Measurements from ENCODE around the gene RANGRF.

The RANGRF gene

GRCh38 chr17:8266648-8267479, 21.6 kb upstream of the RANGRF start:
- no peak for DNase-seq (ENCODE audit: low spot score in 2 of 2)
- peaks cover 95% of the 10 kb centered on the region for H3K36me3 Mint-ChIP-seq
- H3K4me1 Mint-ChIP-seq: no peaks in the 10 kb centered on the region
- H3K4me3 Mint-ChIP-seq: no peak overlapping the region
- no peak for ATAC-seq
- H3K9me3 Mint-ChIP-seq: no peaks in the 10 kb centered on the region
- no peak overlapping the region for H3K27ac Mint-ChIP-seq

GRCh38 chr17:8267480-8268147, 20.9 kb upstream of the RANGRF start:
- peaks cover 88% of the 10 kb centered on the region for H3K36me3 Mint-ChIP-seq
- H3K9me3 Mint-ChIP-seq: no peaks in the 10 kb centered on the region
- no peak overlapping the region for H3K27ac Mint-ChIP-seq
- H3K4me3 Mint-ChIP-seq: no peak overlapping the region
- DNase-seq (ENCODE audit: low spot score in 2 of 2) (no peak), ATAC-seq (no peak)
- H3K4me1 Mint-ChIP-seq: no peaks in the 10 kb centered on the region

DNA sequence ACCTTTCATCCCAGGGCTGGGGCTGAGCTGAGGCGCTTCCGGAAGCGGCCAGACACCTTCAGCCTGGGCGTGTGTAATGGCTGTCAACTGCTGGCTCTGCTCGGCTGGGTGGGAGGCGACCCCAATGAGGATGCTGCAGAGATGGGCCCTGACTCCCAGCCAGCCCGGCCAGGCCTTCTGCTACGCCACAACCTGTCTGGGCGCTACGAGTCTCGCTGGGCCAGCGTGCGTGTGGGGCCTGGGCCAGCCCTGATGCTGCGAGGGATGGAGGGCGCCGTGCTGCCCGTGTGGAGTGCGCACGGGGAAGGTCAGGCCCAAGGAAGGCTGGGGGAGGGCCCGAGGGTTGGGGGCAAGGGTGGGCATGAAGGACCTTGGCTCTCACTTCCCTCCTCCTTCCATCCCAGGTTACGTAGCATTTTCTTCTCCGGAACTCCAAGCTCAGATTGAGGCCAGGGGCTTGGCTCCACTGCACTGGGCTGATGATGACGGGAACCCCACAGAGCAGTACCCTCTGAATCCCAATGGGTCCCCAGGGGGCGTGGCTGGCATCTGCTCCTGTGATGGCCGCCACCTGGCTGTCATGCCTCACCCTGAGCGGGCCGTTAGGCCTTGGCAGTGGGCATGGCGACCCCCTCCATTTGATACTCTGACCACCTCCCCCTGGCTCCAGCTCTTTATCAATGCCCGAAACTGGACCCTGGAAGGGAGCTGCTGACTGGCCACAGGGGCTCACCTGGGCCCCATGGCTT, 19.7 kb upstream of the RANGRF start:
- H3K36me3 Mint-ChIP-seq: peaks cover 77% of the 10 kb centered on the region
- no peaks in the 10 kb centered on the region for H3K4me1 Mint-ChIP-seq
- ATAC-seq (no peak), DNase-seq (ENCODE audit: low spot score in 2 of 2) (no peak)
- no peaks in the 10 kb centered on the region for H3K9me3 Mint-ChIP-seq
- no peak overlapping the region for H3K4me3 Mint-ChIP-seq
- no peak overlapping the region for H3K27ac Mint-ChIP-seq

- no peaks in the 10 kb centered on the region for H3K4me1 Mint-ChIP-seq
- H3K4me3 Mint-ChIP-seq: no peak overlapping the region
- H3K9me3 Mint-ChIP-seq: no peaks in the 10 kb centered on the region
- DNase-seq (ENCODE audit: low spot score in 2 of 2): no peak
- no peak for ATAC-seq
- peaks cover 43% of the 10 kb centered on the region for H3K36me3 Mint-ChIP-seq
- H3K27ac Mint-ChIP-seq: no peak overlapping the region
Measured at GRCh38 chr17:8272421-8272820, 16.0 kb upstream of the RANGRF start.

DNA sequence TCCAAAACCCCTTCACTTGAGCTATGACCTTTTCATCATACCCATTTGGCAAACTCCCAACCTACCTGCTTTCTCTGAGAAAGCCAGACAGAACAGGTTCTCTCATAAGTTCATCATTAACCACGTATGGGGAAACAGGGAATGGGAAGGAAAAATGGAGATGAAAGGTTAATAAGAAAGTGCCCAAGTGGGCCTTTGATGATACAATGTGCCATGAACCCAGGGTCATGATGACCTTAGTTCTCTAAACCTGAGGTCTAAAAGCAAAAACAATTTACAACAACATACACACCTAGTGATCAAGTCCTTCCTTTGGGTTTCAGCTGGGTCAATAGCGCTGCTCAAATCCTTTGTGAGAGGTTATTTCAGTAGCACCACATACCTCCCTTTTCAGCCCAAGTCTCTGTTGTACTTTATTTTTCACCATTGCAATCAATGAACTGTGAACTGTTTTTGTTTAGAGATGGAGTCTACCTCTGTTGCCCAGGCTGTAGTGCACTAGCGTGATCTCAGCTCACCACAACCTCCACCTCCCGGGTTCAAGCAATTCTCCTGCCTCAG, 14.5 kb upstream of the RANGRF start:
- DNase-seq (ENCODE audit: low spot score in 2 of 2) (no peak), ATAC-seq (no peak)
- H3K36me3 Mint-ChIP-seq: peaks cover 29% of the 10 kb centered on the region
- no peaks in the 10 kb centered on the region for H3K4me1 Mint-ChIP-seq
- no peaks in the 10 kb centered on the region for H3K9me3 Mint-ChIP-seq
- no peak overlapping the region for H3K4me3 Mint-ChIP-seq
- no peak overlapping the region for H3K27ac Mint-ChIP-seq

DNA sequence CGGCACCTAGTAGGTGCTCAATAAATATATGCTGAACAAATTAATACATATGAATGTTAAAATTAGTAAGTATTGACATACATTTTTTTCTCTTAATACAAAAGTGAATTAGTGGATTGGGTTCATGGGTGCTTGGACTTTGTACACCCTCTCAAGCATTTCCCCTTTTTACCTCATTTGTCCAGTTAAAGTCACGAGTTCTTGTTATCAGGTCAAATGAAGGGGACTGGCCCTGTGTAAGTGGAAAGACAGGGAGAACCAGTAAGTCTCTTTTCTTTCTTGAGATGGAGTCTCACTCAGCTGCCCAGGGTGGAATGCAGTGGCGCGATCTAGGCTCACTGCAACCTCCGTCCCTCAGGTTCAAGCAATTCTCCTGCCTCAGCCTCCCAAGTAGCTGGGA, 13.7 kb upstream of the RANGRF start:
- H3K27ac Mint-ChIP-seq: no peak overlapping the region
- H3K9me3 Mint-ChIP-seq: no peaks in the 10 kb centered on the region
- no peak overlapping the region for H3K4me3 Mint-ChIP-seq
- ATAC-seq: no peak
- H3K36me3 Mint-ChIP-seq: peaks cover 21% of the 10 kb centered on the region
- no peaks in the 10 kb centered on the region for H3K4me1 Mint-ChIP-seq
- DNase-seq (ENCODE audit: low spot score in 2 of 2): no peak

- H3K9me3 Mint-ChIP-seq: no peaks in the 10 kb centered on the region
- H3K4me1 Mint-ChIP-seq: no peaks in the 10 kb centered on the region
- H3K4me3 Mint-ChIP-seq: no peak overlapping the region
- no peak for DNase-seq (ENCODE audit: low spot score in 2 of 2)
- ATAC-seq: no peak
- peaks cover 12% of the 10 kb centered on the region for H3K36me3 Mint-ChIP-seq
- peak overlapping the region; percentile 5 for H3K27ac Mint-ChIP-seq
Measured at GRCh38 chr17:8275421-8276290, 12.8 kb upstream of the RANGRF start.

GRCh38 chr17:8277317-8277716, 11.2 kb upstream of the RANGRF start:
- Mint-ChIP-seq H3K9me3 (no peaks in the 10 kb centered on the region), H3K4me3 (no peak overlapping the region), H3K27ac (no peak overlapping the region), H3K36me3 (no peaks in the 10 kb centered on the region), H3K4me1 (no peaks in the 10 kb centered on the region)
- DNase-seq (ENCODE audit: low spot score in 2 of 2) (no peak), ATAC-seq (no peak)

DNA sequence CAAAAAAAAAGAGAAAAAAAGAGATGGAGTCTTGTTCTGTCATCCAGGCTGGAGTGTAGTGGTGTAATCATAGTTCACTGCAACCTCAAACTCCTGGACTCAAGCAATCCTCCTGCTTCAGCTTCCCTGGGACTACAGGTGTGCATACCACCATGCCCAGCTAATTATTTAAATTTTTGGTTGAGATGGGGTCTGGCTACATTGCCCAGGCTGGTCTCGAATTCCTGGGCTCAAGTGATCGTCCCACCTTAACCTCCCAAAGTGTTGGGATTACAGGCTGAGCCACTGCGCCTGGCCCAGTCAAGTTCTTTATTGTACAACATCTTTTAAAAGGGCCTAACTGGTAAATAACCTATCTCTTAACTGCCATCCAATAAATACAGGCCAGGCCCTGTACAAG, 6.1 kb upstream of the RANGRF start:
- Mint-ChIP-seq H3K36me3 (no peaks in the 10 kb centered on the region), H3K4me3 (no peak overlapping the region), H3K9me3 (no peaks in the 10 kb centered on the region), H3K4me1 (peaks cover 1% of the 10 kb centered on the region), H3K27ac (no peak overlapping the region)
- ATAC-seq (no peak), DNase-seq (ENCODE audit: low spot score in 2 of 2) (no peak)

DNA sequence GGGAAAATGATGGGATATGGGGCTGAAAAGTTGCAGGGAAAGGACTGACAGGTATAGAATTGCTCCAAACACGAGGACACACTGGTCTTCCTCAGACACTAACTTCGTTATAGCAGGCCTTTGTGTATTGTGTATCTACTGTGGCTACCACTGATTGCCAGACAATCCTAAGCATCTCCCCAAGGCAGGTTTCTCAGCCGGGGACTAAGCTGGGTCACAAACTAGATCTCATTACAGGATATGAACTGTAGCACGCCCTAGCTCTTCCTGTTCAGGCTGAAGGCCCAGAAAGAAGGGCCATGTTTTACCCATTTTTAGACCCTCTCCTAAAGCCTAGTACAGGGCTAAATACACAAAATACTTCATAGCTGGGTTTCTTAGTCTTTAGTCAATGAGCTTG, 5.1 kb upstream of the RANGRF start:
- Mint-ChIP-seq H3K9me3 (no peaks in the 10 kb centered on the region), H3K27ac (no peak overlapping the region)

DNA sequence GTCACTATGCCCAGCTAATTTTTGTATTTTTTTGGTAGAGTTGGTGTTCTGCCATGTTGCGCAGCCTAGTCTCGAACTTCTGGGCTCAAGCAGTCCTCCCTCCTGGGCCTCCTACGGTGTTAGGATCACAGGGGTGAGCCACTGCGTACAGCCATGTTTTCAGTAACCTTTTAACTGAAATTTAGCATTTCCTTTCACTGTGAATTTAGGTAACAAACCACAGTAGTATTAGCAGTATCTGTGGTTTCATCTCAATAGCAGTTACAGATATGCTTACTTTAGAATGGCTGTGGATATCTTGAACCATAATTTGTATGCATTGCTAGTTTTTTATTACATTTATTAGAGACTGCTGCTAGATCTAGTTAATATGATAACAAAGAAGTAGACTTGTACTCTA, 4.3 kb upstream of the RANGRF start:
- Mint-ChIP-seq H3K4me3 (no peak overlapping the region), H3K36me3 (peaks cover 11% of the 10 kb centered on the region), H3K4me1 (peaks cover 13% of the 10 kb centered on the region), H3K27ac (no peak overlapping the region), H3K9me3 (no peaks in the 10 kb centered on the region)
- no peak for DNase-seq (ENCODE audit: low spot score in 2 of 2)
- ATAC-seq: no peak

More for the DNA sequence above, 5.1 kb upstream of the RANGRF start:
- H3K36me3 Mint-ChIP-seq: peaks cover 4% of the 10 kb centered on the region
- H3K4me1 Mint-ChIP-seq: peaks cover 10% of the 10 kb centered on the region
- no peak overlapping the region for H3K4me3 Mint-ChIP-seq
- DNase-seq (ENCODE audit: low spot score in 2 of 2) (no peak), ATAC-seq (no peak)

- Mint-ChIP-seq H3K27ac (no peak overlapping the region), H3K36me3 (peaks cover 18% of the 10 kb centered on the region), H3K4me3 (no peak overlapping the region), H3K9me3 (no peaks in the 10 kb centered on the region), H3K4me1 (peaks cover 27% of the 10 kb centered on the region)
- DNase-seq (ENCODE audit: low spot score in 2 of 2) (no peak), ATAC-seq (no peak)
Measured at GRCh38 chr17:8285270-8286181, 2.9 kb upstream of the RANGRF start.

- Mint-ChIP-seq H3K4me1 (peaks cover 39% of the 10 kb centered on the region), H3K4me3 (peak overlapping the region; percentile 95), H3K36me3 (peaks cover 18% of the 10 kb centered on the region), H3K27ac (peak overlapping the region; percentile 93), H3K9me3 (no peaks in the 10 kb centered on the region)
- DNase-seq (ENCODE audit: low spot score in 2 of 2) (no peak), ATAC-seq (no peak)
Measured at GRCh38 chr17:8287651-8288335, 677 bp upstream of the RANGRF start.
